ENCODE data around the gene ANKMY1.

- TF ChIP-seq POLR2A (IDR thresholded peaks at IDR 0.05) (no peak), CTCF (IDR thresholded peaks at IDR 0.05) (no peak)
Measured at GRCh38 chr2:240586919-240587800, 29.4 kb upstream of the ANKMY1 start.
